HepG2 (cell line): ENCODE measurements around the gene ATP6V0D1. TPM values are rescaled to one million over a fixed set of nuclear protein-coding genes. Genes with fewer than 3 reads are reported as not detected.
A peak's percentile ranks its signal among the peaks of the same experiment; 100 is the strongest.

Source experiments
- ATAC-seq: fragments of 200-7000 bp; cut with Tn5 transposase; 3 replicates; pipeline ENCODE4 v1.9.1; 2020; ENCODE audit warnings: mild to moderate bottlenecking, moderate library complexity
- BruUV-seq: library from RNA; stranded (reverse); fragments of 400-500 nt; replicated peaks from 2 replicates; lab custom pipeline; 2021; lab: Mats Ljungman, UMichigan
- CTCF ChIA-PET: fragments of 300-600 bp; formaldehyde crosslinking; extraction: SDS; loops from one replicate; lab custom pipeline; 2021; ENCODE audit warnings: low total read pairs, inconsistent platforms, low intra/inter-chr PET ratio; lab: Yijun Ruan, JAX
- POLR2A ChIA-PET: fragments of 350-600 bp; sonication (Branson Sonifier 250); formaldehyde crosslinking; loops from one replicate; lab custom pipeline; 2020; ENCODE audit warnings: antibody characterized with exemption, inconsistent platforms; lab: Yijun Ruan, JAX
- DNase-seq: peaks from one replicate; pipeline ENCODE4 v3.0.0-alpha.2; 2015; ENCODE audit warnings: low spot score
- FAIRE-seq: peaks from 3 replicates; lab custom pipeline; 2011; peaks lifted over from hg19 to GRCh38; lab: Jason Lieb, UNC
- H2AFZ ChIP-seq: one replicate; pipeline ENCODE4 v1.6.1; 2011; ENCODE audit warnings: low read length, inconsistent platforms
- H3K27ac ChIP-seq: fragments of 300-600 bp; 3 replicates; pipeline ENCODE4 v1.8.0; 2011; ENCODE audit warnings: mixed run types, mild to moderate bottlenecking, mixed read lengths, low read length, inconsistent platforms; ENCODE audit not compliant: insufficient read depth; ENCODE audit errors: extremely low read length
- H3K27me3 ChIP-seq, 2 experiments: fragments of 200-600 bp in 1 of 2; 2 replicates in 1 of 2; 3 replicates in 1 of 2; pipeline versions ENCODE4 v1.6.0 to v1.8.0; 2011; ENCODE audit warnings: low read length in 2 of 2, mild to moderate bottlenecking in 2 of 2, moderate library complexity in 2 of 2, inconsistent platforms in 1 of 2; ENCODE audit not compliant: insufficient read depth in 2 of 2, control insufficient read depth in 1 of 2
- H3K36me3 ChIP-seq, 2 experiments: fragments of 200-600 bp in 1 of 2; replicated peaks in 1 of 2; 2 replicates in 1 of 2; 3 replicates in 1 of 2; pipeline versions ENCODE4 v1.5.1 to v1.8.0; 2011; ENCODE audit warnings: low read length in 2 of 2, inconsistent platforms in 1 of 2; ENCODE audit not compliant: insufficient read depth in 2 of 2, control insufficient read depth in 1 of 2
- H3K4me1 ChIP-seq: 2 replicates; pipeline ENCODE4 v1.5.1; 2012; ENCODE audit warnings: low read length, inconsistent platforms; ENCODE audit not compliant: insufficient read depth
- H3K4me2 ChIP-seq: 2 replicates; pipeline ENCODE4 v1.6.0; 2011; ENCODE audit warnings: low read depth, low read length, inconsistent platforms
- H3K4me3 ChIP-seq, 3 experiments: fragments of 200-600 bp in 1 of 3; sonication (generic), shearing (Covaris generic) in 1 of 3; replicated peaks in 1 of 3; 2 replicates each; pipeline ENCODE4 v1.5.1; 2011 to 2016; ENCODE audit warnings: low read length in 3 of 3, inconsistent platforms in 2 of 3, low read depth in 2 of 3, mild to moderate bottlenecking in 2 of 3, control low read depth in 1 of 3, mixed read lengths in 1 of 3; ENCODE audit not compliant: insufficient read depth in 1 of 3
- H3K79me2 ChIP-seq: one replicate; pipeline ENCODE4 v1.6.1; 2011; ENCODE audit warnings: low read length, inconsistent platforms; ENCODE audit not compliant: insufficient read depth
- H3K9ac ChIP-seq: 2 replicates; pipeline ENCODE4 v1.6.0; 2011; ENCODE audit warnings: mild to moderate bottlenecking, low read depth, low read length, inconsistent platforms; ENCODE audit not compliant: insufficient read depth
- H3K9me3 ChIP-seq: 2 replicates; pipeline ENCODE4 v1.5.1; 2012; ENCODE audit warnings: mild to moderate bottlenecking, low read length
- H4K20me1 ChIP-seq: 2 replicates; pipeline ENCODE4 v1.6.0; 2011; ENCODE audit warnings: inconsistent platforms, mild to moderate bottlenecking, low read length, moderate library complexity; ENCODE audit not compliant: insufficient read depth
- AKAP8 ChIP-seq: sonication (generic); formaldehyde crosslinking; IDR thresholded peaks from 2 replicates; pipeline ENCODE4 v1.5.1; 2020; ENCODE audit warnings: mild to moderate bottlenecking, missing genetic modification reagents
- CC2D1A ChIP-seq: sonication (generic); formaldehyde crosslinking; IDR thresholded peaks from 2 replicates; pipeline ENCODE4 v1.8.1; 2023; ENCODE audit warnings: mild to moderate bottlenecking, missing genetic modification reagents
- ETV5 ChIP-seq: IDR thresholded peaks from 2 replicates; pipeline ENCODE4 v1.6.1; 2018; ENCODE audit warnings: missing biosample characterization, missing genetic modification reagents, inconsistent platforms, borderline replicate concordance
- HDAC2 ChIP-seq: sonication (generic); formaldehyde crosslinking; IDR thresholded peaks from 2 replicates; pipeline ENCODE4 v1.4.0; 2020; ENCODE audit warnings: missing genetic modification reagents
- IRX3 ChIP-seq: sonication (generic); formaldehyde crosslinking; IDR thresholded peaks from 2 replicates; pipeline ENCODE4 v1.8.1; 2023; ENCODE audit warnings: mild to moderate bottlenecking, low read depth, missing genetic modification reagents, borderline replicate concordance
- JUNB ChIP-seq: sonication (generic); formaldehyde crosslinking; IDR thresholded peaks from 2 replicates; pipeline ENCODE4 v1.8.0; 2022; ENCODE audit warnings: missing genetic modification reagents, mild to moderate bottlenecking, borderline replicate concordance
- KDM5A ChIP-seq: fragments of 200-600 bp; sonication (generic); IDR thresholded peaks from 2 replicates; pipeline ENCODE4 v1.7.0; 2018; ENCODE audit warnings: antibody characterized with exemption, mild to moderate bottlenecking, low read length, borderline replicate concordance
- KLF6 ChIP-seq: IDR thresholded peaks from 2 replicates; pipeline ENCODE4 v1.8.0; 2016; ENCODE audit warnings: missing biosample characterization, missing genetic modification reagents
- NPAS2 ChIP-seq: sonication (generic); formaldehyde crosslinking; IDR thresholded peaks from 2 replicates; pipeline ENCODE4 v1.8.0; 2022; ENCODE audit warnings: mild to moderate bottlenecking, missing genetic modification reagents, borderline replicate concordance
- POLR2G ChIP-seq: fragments of 200-400 bp; formaldehyde crosslinking; IDR thresholded peaks from 2 replicates; pipeline ENCODE4 v1.6.1; 2018; ENCODE audit warnings: mild to moderate bottlenecking, low read depth, low read length, moderate library complexity
- RBFOX2 ChIP-seq: fragments of 200-400 bp; formaldehyde crosslinking; IDR thresholded peaks from 2 replicates; pipeline ENCODE4 v1.6.1; 2017; ENCODE audit warnings: low read depth, mild to moderate bottlenecking, low read length
- RBM22 ChIP-seq: fragments of 200-400 bp; formaldehyde crosslinking; optimal IDR thresholded peaks from 2 replicates; pipeline ENCODE3; 2017; ENCODE audit warnings: mild to moderate bottlenecking, low read length, moderate library complexity
- SATB2 ChIP-seq: sonication (generic); formaldehyde crosslinking; IDR thresholded peaks from 2 replicates; pipeline ENCODE4 v1.5.0; 2020; ENCODE audit warnings: missing genetic modification reagents
- TBP ChIP-seq: sonication (generic); formaldehyde crosslinking; IDR thresholded peaks from 2 replicates; pipeline ENCODE4 v1.5.0; 2020; ENCODE audit warnings: missing genetic modification reagents
- THYN1 ChIP-seq: sonication (generic); formaldehyde crosslinking; IDR thresholded peaks from 2 replicates; pipeline ENCODE4 v1.8.1; 2023; ENCODE audit warnings: low read depth, mild to moderate bottlenecking, moderate library complexity, missing genetic modification reagents, borderline replicate concordance
- TOPORS ChIP-seq: sonication (generic); formaldehyde crosslinking; IDR thresholded peaks from 2 replicates; pipeline ENCODE4 v1.8.0; 2023; ENCODE audit warnings: mild to moderate bottlenecking, missing genetic modification reagents
- ZBTB8A ChIP-seq: sonication (generic); formaldehyde crosslinking; IDR thresholded peaks from 2 replicates; pipeline ENCODE4 v1.4.0; 2020; ENCODE audit warnings: mild to moderate bottlenecking, low read depth, missing genetic modification reagents, borderline replicate concordance
- ZC3H4 ChIP-seq: sonication (generic); formaldehyde crosslinking; IDR thresholded peaks from 2 replicates; pipeline ENCODE4 v1.4.0; 2020; ENCODE audit warnings: missing genetic modification reagents, borderline replicate concordance
- ZNF101 ChIP-seq: sonication (generic); formaldehyde crosslinking; IDR thresholded peaks from 2 replicates; pipeline ENCODE4 v1.4.0; 2020; ENCODE audit warnings: mild to moderate bottlenecking, low read depth, missing genetic modification reagents, borderline replicate concordance
- ZNF282 ChIP-seq: fragments of 450-650 bp; IDR thresholded peaks from 2 replicates; pipeline ENCODE4 v1.6.1; 2018; ENCODE audit not compliant: partially characterized antibody
- ZNF326 ChIP-seq: sonication (generic); formaldehyde crosslinking; IDR thresholded peaks from 2 replicates; pipeline ENCODE4 v1.4.0; 2020; ENCODE audit warnings: missing genetic modification reagents, borderline replicate concordance
- ZNF451 ChIP-seq: sonication (generic); formaldehyde crosslinking; IDR thresholded peaks from 2 replicates; pipeline ENCODE4 v1.5.0; 2020; ENCODE audit warnings: mild to moderate bottlenecking, missing genetic modification reagents
- ZNF556 ChIP-seq: sonication (generic); formaldehyde crosslinking; IDR thresholded peaks from 2 replicates; pipeline ENCODE4 v1.4.0; 2020; ENCODE audit warnings: mild to moderate bottlenecking, missing genetic modification reagents, borderline replicate concordance
- ZNF605 ChIP-seq: sonication (generic); formaldehyde crosslinking; IDR thresholded peaks from 2 replicates; pipeline ENCODE4 v1.8.0; 2022; ENCODE audit warnings: mild to moderate bottlenecking, missing genetic modification reagents
- ZZZ3 ChIP-seq: sonication (generic); formaldehyde crosslinking; IDR thresholded peaks from 2 replicates; pipeline ENCODE4 v1.4.0; 2020; ENCODE audit warnings: missing genetic modification reagents, mild to moderate bottlenecking, borderline replicate concordance
- WGBS: methylation state at CpG from one replicate; pipeline ENCODE4 v1.1.6; 2017; ENCODE audit warnings: low lambda C conversion rate; 5-methylcytosine and 5-hydroxymethylcytosine counted together
- in situ Hi-C: cut with HindIII; loops from 2 replicates; pipeline ENCODE4 v1.10.0; 2017; ENCODE audit warnings: low pct_unique_long_range_greater_than_20kb; ENCODE audit not compliant: extremely low pct_ligation_motif_present
- intact Hi-C: fragments of 100-400 bp; cut with micrococcal nuclease; formaldehyde crosslinking; loops from one replicate; pipeline ENCODE4 v1.10.0; 2022; ENCODE audit not compliant: unreplicated experiment
- polyA plus RNA-seq, 8 experiments: library from polyadenylated mRNA; depleted of rRNA in 3 of 8; stranded (reverse) in 7 of 8; unstranded in 1 of 8; fragments of >200 nt; fragmentation: Illumina TruSeq in 4 of 8; extraction: Trizol in 4 of 8; gene quantifications; 2 replicates each; pipeline versions ENCODE4 v1.2.1 to v1.2.3, GENCODE V29; 2011 to 2016; ENCODE audit warnings: low read depth in 4 of 8, missing spikeins in 1 of 8, mixed read lengths in 1 of 8; ENCODE audit not compliant: insufficient read depth in 1 of 8
- total RNA-seq, 5 experiments: library from RNA; depleted of rRNA; stranded (reverse); fragments of >200 nt; fragmentation: Illumina TruSeq; extraction: Trizol; gene quantifications; 2 replicates each; pipeline ENCODE4 v1.2.3, GENCODE V29; 2016; ENCODE audit warnings: low read depth in 1 of 5
- TF ChIP-seq, protein P1 (sequence below): sonication (generic); formaldehyde crosslinking; IDR thresholded peaks from 2 replicates; pipeline ENCODE4 v1.5.0; 2020; ENCODE audit warnings: missing genetic modification reagents

ATP6V0D1 gene
- total and polyA plus RNA-seq, 2 of the 13 experiments (the other 11 are each of a cell fraction or from before 2014, with no cell fraction given), result 51.1 to 61.3 TPM

DNA sequence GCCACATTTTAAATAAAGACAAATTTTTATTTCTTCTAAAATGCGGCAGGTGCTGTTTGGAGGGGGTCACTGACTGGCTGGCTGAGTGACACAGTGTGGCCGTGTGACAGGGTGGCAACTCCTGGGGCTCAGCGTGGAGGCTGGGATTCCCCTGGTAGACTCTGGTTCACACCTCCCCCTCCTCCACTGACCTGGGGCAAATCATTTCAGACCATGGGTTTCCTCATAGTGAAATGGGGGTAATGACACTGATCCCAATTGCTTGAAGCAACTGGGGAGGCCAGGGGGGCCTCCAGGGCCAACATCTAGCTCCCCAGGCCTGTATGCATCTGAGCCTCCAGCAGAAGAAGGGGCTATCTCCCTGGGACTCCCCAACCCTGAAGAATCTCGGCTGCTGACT lies 43.4 kb downstream of the ATP6V0D1 start (continued):
- TF ChIP-seq ZNF282 (no peak), HDAC2 (CRISPR knock-in tag) (no peak), KLF6 (CRISPR knock-in tag) (no peak), JUNB (CRISPR knock-in tag) (no peak), CC2D1A (CRISPR knock-in tag) (no peak)

DNA sequence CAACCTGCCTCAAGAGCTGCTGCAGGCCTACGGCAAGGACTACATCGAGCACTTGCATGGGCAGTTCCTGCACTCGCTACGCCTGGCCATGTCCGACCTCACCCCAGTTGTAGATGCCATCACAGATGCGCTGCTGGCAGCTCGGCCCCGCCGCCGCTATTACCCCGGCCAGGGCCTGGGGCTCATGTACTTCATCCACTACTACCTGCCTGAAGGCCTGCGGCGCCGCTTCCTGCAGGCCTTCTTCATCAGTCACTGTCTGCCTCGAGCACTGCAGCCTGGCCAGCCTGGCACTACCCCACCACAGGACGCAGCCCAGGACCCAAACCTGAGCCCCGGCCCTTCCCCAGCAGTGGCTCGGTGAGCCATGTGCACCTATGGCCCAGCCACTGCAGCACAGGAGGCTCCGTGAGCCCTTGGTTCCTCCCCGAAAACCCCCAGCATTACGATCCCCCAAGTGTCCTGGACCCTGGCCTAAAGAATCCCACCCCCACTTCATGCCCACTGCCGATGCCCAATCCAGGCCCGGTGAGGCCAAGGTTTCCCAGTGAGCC lies 44.2 kb downstream of the ATP6V0D1 start:
- Histone ChIP-seq H3K9me3 (no peaks in the 10 kb centered on the region), H3K27me3 (no peaks in the 10 kb centered on the region; a peak in 1 of 5 replicates), H3K4me3 (no peak overlapping the region), H3K9ac (no peak overlapping the region), H3K4me1 (peaks cover 20% of the 10 kb centered on the region), H3K36me3 (peaks cover 5 to 33% of the 10 kb centered on the region in 2 experiments; a peak in 3 of 5 replicates), H4K20me1 (no peaks in the 10 kb centered on the region), H3K79me2 (no peaks in the 10 kb centered on the region), H3K4me2 (no peak overlapping the region), H3K27ac (no peak overlapping the region), H2AFZ (no peak overlapping the region)
- no peak for FAIRE-seq
- WGBS, result 98% methylated on average over 22 of the region's 23 CpGs
- in situ Hi-C loops (no loop called here), intact Hi-C loops (no loop called here)
- no peak for DNase-seq
- BruUV-seq, result no TSS peak
- POLR2A ChIA-PET, result no interaction called here
- CTCF ChIA-PET, result no interaction called here
- no peak for ATAC-seq
- TF ChIP-seq RBFOX2, result 0 out of 2 replicates have a peak, but pooled peaks have one; percentile 28
- no peak for TF ChIP-seq ZNF556 (CRISPR knock-in tag)
- no peak for TF ChIP-seq ETV5 (CRISPR knock-in tag)
- no peak for TF ChIP-seq ZC3H4 (CRISPR knock-in tag)
- no peak for TF ChIP-seq TOPORS (CRISPR knock-in tag)
- TF ChIP-seq ZNF605 (CRISPR knock-in tag), result no peak
- no peak for TF ChIP-seq ZNF101 (CRISPR knock-in tag)
- TF ChIP-seq TBP (CRISPR knock-in tag), result no peak
- TF ChIP-seq SATB2, result no peak
- no peak for TF ChIP-seq IRX3 (CRISPR knock-in tag)
- TF ChIP-seq RBM22, result no peak
- 0 out of 2 replicates have a peak, but pooled peaks have one; percentile 37 for TF ChIP-seq POLR2G
- TF ChIP-seq KDM5A, result no peak
- TF ChIP-seq ZNF451, result no peak
- TF ChIP-seq ZBTB8A (CRISPR knock-in tag), result no peak
- no peak for TF ChIP-seq ZZZ3 (CRISPR knock-in tag)
- no peak for TF ChIP-seq NPAS2 (CRISPR knock-in tag)
- TF ChIP-seq AKAP8 (CRISPR knock-in tag), result no peak
- TF ChIP-seq THYN1 (CRISPR knock-in tag), result no peak
- TF ChIP-seq, protein P1, sequence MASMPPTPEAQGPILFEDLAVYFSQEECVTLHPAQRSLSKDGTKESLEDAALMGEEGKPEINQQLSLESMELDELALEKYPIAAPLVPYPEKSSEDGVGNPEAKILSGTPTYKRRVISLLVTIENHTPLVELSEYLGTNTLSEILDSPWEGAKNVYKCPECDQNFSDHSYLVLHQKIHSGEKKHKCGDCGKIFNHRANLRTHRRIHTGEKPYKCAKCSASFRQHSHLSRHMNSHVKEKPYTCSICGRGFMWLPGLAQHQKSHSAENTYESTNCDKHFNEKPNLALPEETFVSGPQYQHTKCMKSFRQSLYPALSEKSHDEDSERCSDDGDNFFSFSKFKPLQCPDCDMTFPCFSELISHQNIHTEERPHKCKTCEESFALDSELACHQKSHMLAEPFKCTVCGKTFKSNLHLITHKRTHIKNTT (CRISPR knock-in tag), result no peak
- TF ChIP-seq ZNF326 (CRISPR knock-in tag), result no peak
